IMR-90 (cell line): ENCODE results near the gene CLDN2. TPM values are rescaled to one million over a fixed set of nuclear protein-coding genes. Genes with fewer than 3 reads are reported as not detected.

Experiments
- ATAC-seq: fragments of 200-7000 bp; cut with Tn5 transposase; 2 replicates; pipeline ENCODE4 v1.9.1; 2020; ENCODE audit warnings: low read depth, mild to moderate bottlenecking, moderate library complexity
- BruUV-seq: library from RNA; stranded (reverse); fragments of 400-500 nt; replicated peaks from 2 replicates; lab custom pipeline; 2021; lab: Mats Ljungman, UMichigan
- CTCF ChIA-PET: fragments of 300-600 bp; formaldehyde crosslinking; extraction: SDS; loops from one replicate; lab custom pipeline; 2021; ENCODE audit warnings: antibody characterized with exemption; lab: Yijun Ruan, JAX
- POLR2A ChIA-PET: fragments of 300-600 bp; sonication (Branson Sonifier 250); formaldehyde crosslinking; loops from one replicate; lab custom pipeline; 2022; ENCODE audit warnings: antibody characterized with exemption; ENCODE audit not compliant: unreplicated experiment; lab: Charles Lee
- DNase-seq: peaks from one replicate; pipeline ENCODE4 v3.0.0; 2013
- H2AFZ ChIP-seq: replicated peaks from 2 replicates; pipeline ENCODE3; 2013; ENCODE audit warnings: low read length, mild to moderate bottlenecking; ENCODE audit not compliant: poor library complexity
- H2AK5ac ChIP-seq: 2 replicates; pipeline ENCODE4 v1.6.1; 2013; ENCODE audit warnings: low read depth, low read length, inconsistent platforms
- H2AK9ac ChIP-seq: replicated peaks from 2 replicates; pipeline ENCODE3; 2013; ENCODE audit warnings: mild to moderate bottlenecking, low read depth, low read length, moderate library complexity; ENCODE audit not compliant: poor library complexity
- H2BK120ac ChIP-seq: 2 replicates; pipeline ENCODE4 v1.6.1; 2013; ENCODE audit warnings: low read depth, low read length, inconsistent platforms
- H2BK15ac ChIP-seq: 3 replicates; pipeline ENCODE4 v1.6.1; 2013; ENCODE audit warnings: low read depth, low read length, inconsistent platforms
- H2BK20ac ChIP-seq: 2 replicates; pipeline ENCODE4 v1.6.1; 2013; ENCODE audit warnings: low read depth, mild to moderate bottlenecking, inconsistent platforms, low read length, moderate library complexity
- H2BK5ac ChIP-seq: 2 replicates; pipeline ENCODE4 v1.6.1; 2013; ENCODE audit warnings: mild to moderate bottlenecking, low read depth, low read length, inconsistent platforms; ENCODE audit not compliant: poor library complexity, severe bottlenecking
- H3K14ac ChIP-seq: replicated peaks from 2 replicates; pipeline ENCODE4 v1.6.1; 2013; ENCODE audit warnings: low read depth, low read length, inconsistent platforms
- H3K18ac ChIP-seq: 2 replicates; pipeline ENCODE4 v1.6.1; 2013; ENCODE audit warnings: low read depth, low read length, control low read depth
- H3K23ac ChIP-seq: 2 replicates; pipeline ENCODE4 v1.6.1; 2013; ENCODE audit warnings: low read depth, low read length, inconsistent platforms
- H3K27ac ChIP-seq: 2 replicates; pipeline ENCODE4 v1.5.1; 2013; ENCODE audit warnings: mild to moderate bottlenecking, control low read depth, low read length; ENCODE audit not compliant: insufficient read depth
- H3K27me3 ChIP-seq: 2 replicates; pipeline ENCODE4 v1.6.1; 2013; ENCODE audit warnings: low read length; ENCODE audit not compliant: control insufficient read depth, insufficient read depth
- H3K36me3 ChIP-seq: 2 replicates; pipeline ENCODE4 v1.6.1; 2013; ENCODE audit warnings: low read length, mixed read lengths; ENCODE audit not compliant: control insufficient read depth, insufficient read depth
- H3K4ac ChIP-seq: 2 replicates; pipeline ENCODE4 v1.6.1; 2013; ENCODE audit warnings: low read depth, low read length, inconsistent platforms
- H3K4me1 ChIP-seq: 2 replicates; pipeline ENCODE4 v1.6.1; 2013; ENCODE audit warnings: low read length, mixed read lengths; ENCODE audit not compliant: control insufficient read depth, insufficient read depth
- H3K4me2 ChIP-seq: 2 replicates; pipeline ENCODE4 v1.6.1; 2013; ENCODE audit warnings: low read depth, mild to moderate bottlenecking, control low read depth, low read length, moderate library complexity
- H3K4me3 ChIP-seq: 2 replicates; pipeline ENCODE4 v1.5.1; 2013; ENCODE audit warnings: low read depth, mild to moderate bottlenecking, control low read depth, low read length, moderate library complexity; ENCODE audit not compliant: insufficient read depth
- H3K56ac ChIP-seq: 2 replicates; pipeline ENCODE4 v1.6.1; 2013; ENCODE audit warnings: low read length, inconsistent platforms; ENCODE audit not compliant: insufficient read depth; ENCODE audit errors: extremely low read depth
- H3K79me1 ChIP-seq, 2 experiments: 2 replicates each; pipeline ENCODE4 v1.6.1; 2013; ENCODE audit warnings: low read length in 2 of 2, inconsistent platforms in 1 of 2, low read depth in 1 of 2
- H3K9ac ChIP-seq: 2 replicates; pipeline ENCODE4 v1.6.1; 2013; ENCODE audit warnings: low read depth, low read length, control low read depth
- H3K9me1 ChIP-seq: 2 replicates; pipeline ENCODE4 v1.6.1; 2013; ENCODE audit warnings: low read length, inconsistent platforms; ENCODE audit not compliant: insufficient read depth
- H3K9me3 ChIP-seq: 2 replicates; pipeline ENCODE4 v1.6.1; 2013; ENCODE audit warnings: low read length; ENCODE audit not compliant: control insufficient read depth, insufficient read depth
- H4K20me1 ChIP-seq: 2 replicates; pipeline ENCODE4 v1.6.1; 2013; ENCODE audit warnings: low read length, inconsistent platforms; ENCODE audit not compliant: insufficient read depth
- H4K5ac ChIP-seq: 2 replicates; pipeline ENCODE4 v1.6.1; 2013; ENCODE audit warnings: mild to moderate bottlenecking, low read depth, low read length, control low read depth
- H4K8ac ChIP-seq, 2 experiments: 2 replicates each; pipeline ENCODE4 v1.6.1; 2013; ENCODE audit warnings: low read depth in 2 of 2, low read length in 2 of 2, control low read depth in 1 of 2, inconsistent platforms in 1 of 2
- H4K91ac ChIP-seq: 2 replicates; pipeline ENCODE4 v1.6.1; 2013; ENCODE audit warnings: low read depth, low read length, inconsistent platforms; ENCODE audit not compliant: insufficient read depth
- BHLHE40 ChIP-seq: fragments of 150-350 bp; IDR thresholded peaks from 2 replicates; pipeline ENCODE4 v1.6.1; 2016; ENCODE audit warnings: mild to moderate bottlenecking, low read depth, low read length
- CEBPB ChIP-seq: IDR thresholded peaks from 2 replicates; pipeline ENCODE4 v1.6.1; 2012; ENCODE audit warnings: low read depth, low read length, improper control_type of control experiment
- CHD1 ChIP-seq: IDR thresholded peaks from 2 replicates; pipeline ENCODE4 v1.6.1; 2012; ENCODE audit warnings: low read depth, low read length, improper control_type of control experiment
- CTCF ChIP-seq: conservative IDR thresholded peaks from 2 replicates; pipeline ENCODE4 v1.5.1; 2012; ENCODE audit warnings: mild to moderate bottlenecking, low read depth, low read length, improper control_type of control experiment
- ELK1 ChIP-seq: fragments of 150-350 bp; IDR thresholded peaks from 2 replicates; pipeline ENCODE4 v1.6.1; 2016; ENCODE audit warnings: low read depth, mild to moderate bottlenecking, low read length, moderate library complexity, borderline replicate concordance
- FOS ChIP-seq: fragments of 150-350 bp; IDR thresholded peaks from 2 replicates; pipeline ENCODE4 v1.6.1; 2016; ENCODE audit warnings: low read depth, low read length
- MAFK ChIP-seq: IDR thresholded peaks from 2 replicates; pipeline ENCODE4 v1.6.1; 2012; ENCODE audit warnings: low read depth, low read length, improper control_type of control experiment
- MAZ ChIP-seq: IDR thresholded peaks from 2 replicates; pipeline ENCODE4 v1.6.1; 2012; ENCODE audit warnings: low read depth, mild to moderate bottlenecking, low read length, improper control_type of control experiment, moderate library complexity, borderline replicate concordance
- MXI1 ChIP-seq: IDR thresholded peaks from 2 replicates; pipeline ENCODE4 v1.6.1; 2012; ENCODE audit warnings: low read depth, mild to moderate bottlenecking, low read length, moderate library complexity, borderline replicate concordance
- NFE2L2 ChIP-seq: fragments of 150-350 bp; IDR thresholded peaks from 2 replicates; pipeline ENCODE4 v1.6.1; 2016; ENCODE audit warnings: low read depth, mild to moderate bottlenecking, low read length
- POLR2A ChIP-seq: IDR thresholded peaks from 2 replicates; pipeline ENCODE4 v1.6.1; 2012; ENCODE audit warnings: mild to moderate bottlenecking, low read depth, low read length
- RAD21 ChIP-seq: IDR thresholded peaks from 2 replicates; pipeline ENCODE4 v1.6.1; 2012; ENCODE audit warnings: low read length, improper control_type of control experiment
- RCOR1 ChIP-seq: IDR thresholded peaks from 2 replicates; pipeline ENCODE4 v1.6.1; 2012; ENCODE audit warnings: mild to moderate bottlenecking, low read length, improper control_type of control experiment; ENCODE audit not compliant: insufficient replicate concordance
- RFX5 ChIP-seq: IDR thresholded peaks from 2 replicates; pipeline ENCODE4 v1.8.0; 2012; ENCODE audit warnings: low read depth, mild to moderate bottlenecking, low read length, moderate library complexity
- SMC3 ChIP-seq: fragments of 150-350 bp; IDR thresholded peaks from 2 replicates; pipeline ENCODE4 v1.6.1; 2016; ENCODE audit warnings: low read depth, mild to moderate bottlenecking, antibody characterized with exemption, low read length, moderate library complexity
- WGBS, 2 experiments: methylation state at CpG; one replicate each; pipeline versions ENCODE4 v1.1.5 to v1.1.7; 2013; ENCODE audit warnings: missing lambda C conversion rate in 2 of 2; ENCODE audit not compliant: insufficient read length in 1 of 2; ENCODE audit errors: extremely low coverage in 2 of 2; 5-methylcytosine and 5-hydroxymethylcytosine counted together
- dilution Hi-C: fragments of 300-500 bp; cut with HindIII; formaldehyde crosslinking; loops from one replicate; pipeline ENCODE4 v1.14.3; 2018; ENCODE audit warnings: low sequenced_read_pairs; ENCODE audit not compliant: unreplicated experiment
- in situ Hi-C: fragments of 300-500 bp; cut with MboI; formaldehyde crosslinking; loops from 3 replicates; pipeline ENCODE4 v1.14.3; 2019; ENCODE audit warnings: low sequenced_read_pairs, inconsistent platforms, mixed read lengths
- intact Hi-C: fragments of 100-400 bp; cut with micrococcal nuclease; formaldehyde crosslinking; loops from 2 replicates; pipeline ENCODE4 v1.10.0; 2022
- polyA plus RNA-seq, 3 experiments: library from polyadenylated mRNA; depleted of rRNA; stranded (reverse); fragments of >200 nt; gene quantifications; 2 replicates each; pipeline ENCODE4 v1.2.3, GENCODE V29; 2012; ENCODE audit warnings: low replicate concordance in 1 of 3
- total RNA-seq: library from RNA; depleted of rRNA; stranded (reverse); fragments of >200 nt; gene quantifications from 2 replicates; pipeline ENCODE4 v1.2.3, GENCODE V29; 2012
- TF ChIP-seq, protein P1 (sequence below): fragments of 150-350 bp; IDR thresholded peaks from 2 replicates; pipeline ENCODE4 v1.6.1; 2017; ENCODE audit warnings: mild to moderate bottlenecking, antibody characterized with exemption, low read length, low read depth

Gene CLDN2
- total and polyA plus RNA-seq, 2 of the 4 experiments (the other 2 are of a cell fraction) = 0.03 TPM; not detected in 1

- Histone ChIP-seq H4K5ac (no peak overlapping the region), H2AK5ac (no peak overlapping the region), H3K79me1 (no peaks in the 10 kb centered on the region), H4K8ac (no peak overlapping the region), H3K56ac (no peak overlapping the region), H2BK20ac (no peak overlapping the region), H4K20me1 (no peaks in the 10 kb centered on the region), H3K4me3 (no peak overlapping the region), H3K27ac (peak overlapping the region; percentile 44; the same call in 1 of the 2 replicates), H3K27me3 (peaks cover 3% of the 10 kb centered on the region; the same call in 1 of the 2 replicates), H3K4me1 (no peaks in the 10 kb centered on the region), H3K9me1 (no peaks in the 10 kb centered on the region), H3K4me2 (no peak overlapping the region), H3K9ac (no peak overlapping the region), H2BK5ac (no peak overlapping the region), H3K9me3 (no peaks in the 10 kb centered on the region), H3K4ac (no peak overlapping the region), H2BK15ac (no peak overlapping the region), H2BK120ac (no peak overlapping the region), H3K14ac (no peak overlapping the region), H3K18ac (no peak overlapping the region; the same call in 1 of the 2 replicates), H2AFZ (no peak overlapping the region), H4K91ac (no peak overlapping the region), H3K23ac (no peak overlapping the region), H3K36me3 (peaks cover 1% of the 10 kb centered on the region; the same call in 1 of the 2 replicates), H2AK9ac (no peak overlapping the region)
- in situ Hi-C loops (no loop called here), dilution Hi-C loops (no loop called here), intact Hi-C loops (no loop called here)
- ATAC-seq (peak; percentile 77), DNase-seq (peak; percentile 73)
- BruUV-seq = no TSS peak
- ChIA-PET CTCF (interaction anchor here (0.6 kb wide), 2 partner anchors 97 to 1766 kb away, joined by 3 to 4 read pairs; no protein-coding TSS in a partner anchor), POLR2A (no interaction called here)
- TF ChIP-seq MXI1 (no peak), RFX5 (no peak), BHLHE40 (no peak), ELK1 (no peak), CTCF (no peak), RCOR1 (no peak), CHD1 (no peak), NFE2L2 (no peak), MAFK (no peak), RAD21 (no peak), CEBPB (no peak), MAZ (no peak), POLR2A (no peak), FOS (no peak), SMC3 (no peak)
- TF ChIP-seq, protein P1, sequence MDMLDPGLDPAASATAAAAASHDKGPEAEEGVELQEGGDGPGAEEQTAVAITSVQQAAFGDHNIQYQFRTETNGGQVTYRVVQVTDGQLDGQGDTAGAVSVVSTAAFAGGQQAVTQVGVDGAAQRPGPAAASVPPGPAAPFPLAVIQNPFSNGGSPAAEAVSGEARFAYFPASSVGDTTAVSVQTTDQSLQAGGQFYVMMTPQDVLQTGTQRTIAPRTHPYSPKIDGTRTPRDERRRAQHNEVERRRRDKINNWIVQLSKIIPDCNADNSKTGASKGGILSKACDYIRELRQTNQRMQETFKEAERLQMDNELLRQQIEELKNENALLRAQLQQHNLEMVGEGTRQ = no peak
- no CpG with 5 or more reads among the region's 1 CpG for WGBS, 2 experiments
These were observed 45.1 kb upstream of the CLDN2 start for GRCh38 chrX:106875151-106875550.
